H7 (cell line): ENCODE data around the gene TRMT1. TPM values are rescaled to one million over a fixed set of nuclear protein-coding genes. Genes with fewer than 3 reads are reported as not detected.

Experiments
- DNase-seq: peaks from one replicate; pipeline ENCODE4 v3.0.0; 2012
- H3K27me3 ChIP-seq: 2 replicates; pipeline ENCODE4 v1.6.0; 2011; ENCODE audit warnings: mild to moderate bottlenecking, low read length; ENCODE audit not compliant: control insufficient read depth, insufficient read depth
- H3K36me3 ChIP-seq: replicated peaks from 2 replicates; pipeline ENCODE4 v1.5.1; 2011; ENCODE audit warnings: low read length; ENCODE audit not compliant: control insufficient read depth, insufficient read depth
- H3K4me3 ChIP-seq: 2 replicates; pipeline ENCODE4 v1.5.1; 2011; ENCODE audit warnings: low read depth, mild to moderate bottlenecking, control low read depth, low read length, moderate library complexity; ENCODE audit not compliant: insufficient read depth
- total RNA-seq: library from RNA; depleted of rRNA; stranded (reverse); fragments of >200 nt; shearing (Covaris generic); gene quantifications from 2 replicates; pipeline ENCODE4 v1.2.3, GENCODE V29; 2014; rRNA removed

TRMT1 gene
- total RNA-seq, 1 experiment from 2014 or later, result 89.1 TPM

GRCh38 chr19:13060233-13060963 lies 56.1 kb downstream of the TRMT1 start:
- peak overlapping the region; percentile 39 for H3K4me3 ChIP-seq
- H3K27me3 ChIP-seq, result peaks cover 73% of the 10 kb centered on the region
- DNase-seq, result peak; percentile 90

GRCh38 chr19:13058951-13059660 lies 57.4 kb downstream of the TRMT1 start:
- peak; percentile 72 for DNase-seq
- H3K4me3 ChIP-seq, result no peak overlapping the region

More at GRCh38 chr19:13060233-13060963, 56.1 kb downstream of the TRMT1 start:
- H3K36me3 ChIP-seq, result no peaks in the 10 kb centered on the region

GRCh38 chr19:13057744-13058143 lies 58.8 kb downstream of the TRMT1 start:
- DNase-seq, result no peak
- Histone ChIP-seq H3K36me3 (no peaks in the 10 kb centered on the region), H3K27me3 (peaks cover 93% of the 10 kb centered on the region), H3K4me3 (no peak overlapping the region)

More at GRCh38 chr19:13058951-13059660, 57.4 kb downstream of the TRMT1 start:
- peaks cover 83% of the 10 kb centered on the region for H3K27me3 ChIP-seq
- no peaks in the 10 kb centered on the region for H3K36me3 ChIP-seq

GRCh38 chr19:13057147-13057572 lies 59.4 kb downstream of the TRMT1 start:
- DNase-seq, result peak; percentile 71
- H3K27me3 ChIP-seq, result peaks cover 93% of the 10 kb centered on the region

GRCh38 chr19:13056052-13056660 lies 60.4 kb downstream of the TRMT1 start:
- Histone ChIP-seq H3K27me3 (peaks cover 91% of the 10 kb centered on the region), H3K4me3 (no peak overlapping the region; the same call in 1 of the 2 replicates)
- peak; percentile 87 for DNase-seq

More at GRCh38 chr19:13057147-13057572, 59.4 kb downstream of the TRMT1 start:
- Histone ChIP-seq H3K36me3 (no peaks in the 10 kb centered on the region), H3K4me3 (no peak overlapping the region)

DNA sequence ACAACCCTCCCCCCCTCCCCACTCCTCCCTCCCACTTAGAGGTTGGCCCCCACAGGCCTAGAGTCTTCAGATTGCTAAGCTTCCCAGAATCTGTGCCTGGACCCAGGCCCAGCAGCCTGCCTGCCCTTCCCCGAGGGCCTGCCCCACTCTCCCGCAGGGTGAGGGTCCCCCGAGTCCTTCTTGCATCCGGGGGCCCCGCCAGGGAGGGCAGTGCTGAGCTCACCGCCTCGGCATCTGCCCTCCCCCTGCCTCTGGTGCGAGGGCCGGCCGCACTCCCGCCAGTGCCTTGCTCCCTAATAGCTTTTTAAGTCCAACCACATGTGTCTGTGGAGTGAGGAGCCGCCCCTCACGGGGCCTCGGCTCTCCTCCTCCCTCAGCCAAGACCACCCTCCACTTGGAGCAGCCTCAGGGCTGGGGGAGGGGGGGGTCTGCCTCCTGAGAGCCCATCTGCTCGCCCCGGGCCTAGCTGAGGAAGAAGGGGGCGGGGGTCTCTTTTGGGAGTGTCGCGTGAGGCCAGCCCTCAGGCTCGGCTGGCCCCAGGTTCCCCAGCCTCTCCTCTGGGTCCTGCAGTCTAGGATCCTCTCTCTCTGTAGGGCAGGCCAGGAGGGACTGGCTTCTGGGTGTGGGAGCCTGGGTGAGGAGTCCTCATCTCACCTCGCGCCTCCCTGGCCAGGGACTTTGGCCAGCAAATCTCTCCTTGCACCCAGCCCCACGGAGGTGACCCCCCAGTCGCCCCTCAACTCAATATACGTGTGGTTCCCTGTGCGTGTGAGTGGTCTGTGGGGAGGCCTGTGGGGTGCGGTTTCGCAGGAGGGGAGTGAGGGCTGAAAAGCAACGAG lies 61.1 kb downstream of the TRMT1 start:
- peak; percentile 91 for DNase-seq
- peak overlapping the region; percentile 15; the same call in 1 of the 2 replicates for H3K4me3 ChIP-seq
- H3K36me3 ChIP-seq, result no peaks in the 10 kb centered on the region
- H3K27me3 ChIP-seq, result peaks cover 91% of the 10 kb centered on the region

More at GRCh38 chr19:13056052-13056660, 60.4 kb downstream of the TRMT1 start:
- no peaks in the 10 kb centered on the region for H3K36me3 ChIP-seq

Other genes with a start within 250 kb of the TRMT1 start
- 15.3 and 16.8 TPM in 2 replicates for gene DNASE2, start 235.3 kb downstream of the TRMT1 start, total RNA-seq
- gene KLF1, start 229.5 kb downstream of the TRMT1 start, total RNA-seq, result 0.37 and 0.76 TPM in 2 replicates
- 42.3 and 59.4 TPM in 2 replicates for gene GCDH, start 225.6 kb downstream of the TRMT1 start, total RNA-seq
- gene SYCE2, start 197.4 kb downstream of the TRMT1 start, total RNA-seq, result 0.24 and 2.0 TPM in 2 replicates
- 93.0 and 117 TPM in 2 replicates for gene FARSA, start 183.0 kb downstream of the TRMT1 start, total RNA-seq
- 911 and 1,131 TPM in 2 replicates for gene CALR, start 178.1 kb downstream of the TRMT1 start, total RNA-seq
- gene RAD23A, start 170.9 kb downstream of the TRMT1 start, total RNA-seq, result 146 and 155 TPM in 2 replicates
- gene GADD45GIP1, start 159.5 kb downstream of the TRMT1 start, total RNA-seq, result 40.4 and 51.7 TPM in 2 replicates
- gene DAND5, start 147.2 kb downstream of the TRMT1 start, total RNA-seq, result 0.15 TPM in 1 of 2 replicates, not detected in the other
- gene NFIX, start 121.3 kb downstream of the TRMT1 start, total RNA-seq, result 0.03 and 0.07 TPM in 2 replicates
- 1.5 and 1.7 TPM in 2 replicates for gene LYL1, start 13.9 kb downstream of the TRMT1 start, total RNA-seq
- gene NACC1, start 1.5 kb upstream of the TRMT1 start, total RNA-seq, result 254 and 292 TPM in 2 replicates
- gene STX10, start 33.6 kb upstream of the TRMT1 start, total RNA-seq, result 60.1 and 60.7 TPM in 2 replicates
- gene IER2, start 33.7 kb upstream of the TRMT1 start, total RNA-seq, result 34.5 and 56.4 TPM in 2 replicates